Fibroblast of lung (primary cell): ENCODE measurements around the gene OR4K15.

Source experiments
- CTCF ChIP-seq, 2 donors: IDR thresholded peaks in 1 of 2; conservative IDR thresholded peaks in 1 of 2; 1 replicate in 1 of 2; 2 replicates in 1 of 2; pipeline ENCODE4 v1.5.1; 2011 to 2012; ENCODE audit warnings: low read length in 2 of 2, control low read depth in 1 of 2, inconsistent platforms in 1 of 2, low read depth in 1 of 2, mild to moderate bottlenecking in 1 of 2
- EZH2 ChIP-seq: IDR thresholded peaks from 2 replicates; pipeline ENCODE4 v1.5.1; 2012; ENCODE audit warnings: low read length, control low read depth, mild to moderate bottlenecking; ENCODE audit errors: missing control alignments

GRCh38 chr14:19975291-19975690, at the start of gene OR4K15:
- TF ChIP-seq CTCF (conservative IDR thresholded peaks at IDR 0.05 in 1 of 2, IDR thresholded peaks at IDR 0.05 in 1 of 2; ENCODE audit: low read depth in 1 of 2, low read length in 2 of 2), result no peak
- TF ChIP-seq EZH2, result no peak
